ENCODE results near the gene RASGRP2.

DNA sequence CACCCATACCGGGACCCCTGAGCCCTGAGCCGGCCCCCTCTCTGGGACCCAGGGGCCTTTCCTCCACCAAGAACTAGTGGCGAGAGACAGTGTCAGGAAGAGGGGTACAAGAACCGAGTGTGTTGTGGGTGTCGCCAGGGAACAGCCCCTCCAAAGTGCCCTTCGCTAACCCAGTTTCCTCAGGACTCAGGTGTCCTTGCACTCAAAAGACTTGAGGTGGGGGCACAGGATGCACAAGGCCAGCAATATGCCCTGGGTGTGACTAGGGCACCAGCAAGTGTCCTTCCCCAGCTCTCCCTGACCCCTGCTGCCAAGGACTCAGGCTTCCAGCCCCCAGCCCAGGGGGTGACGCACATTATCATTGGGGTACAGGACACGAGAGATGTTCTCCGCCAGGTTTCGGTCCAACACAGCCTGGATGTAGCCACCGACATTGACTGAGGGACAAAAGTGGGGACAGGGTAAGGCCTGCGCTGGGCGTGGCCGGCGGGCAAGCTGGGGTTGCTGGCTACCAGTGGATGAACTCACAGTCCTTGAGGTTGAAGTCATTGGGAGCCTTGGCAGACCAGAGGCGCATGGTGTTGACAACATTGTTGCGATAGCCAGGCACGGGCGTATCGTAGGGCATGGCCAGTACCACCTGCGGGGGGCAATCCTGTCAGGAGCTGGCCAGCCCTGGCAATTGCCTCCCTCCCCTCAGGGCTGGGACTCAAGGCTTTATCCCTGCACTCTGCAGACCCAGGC, 11.1 kb upstream of the RASGRP2 start:
- TF ChIP-seq POLR2AphosphoS5 (IDR thresholded peaks at IDR 0.05): no peak
- no peak for TF ChIP-seq POLR2A (IDR thresholded peaks at IDR 0.05)

Measured in spleen (tissue), 3 donors.